ENCODE measurements around the gene THRAP3.

THRAP3 gene, protein sequence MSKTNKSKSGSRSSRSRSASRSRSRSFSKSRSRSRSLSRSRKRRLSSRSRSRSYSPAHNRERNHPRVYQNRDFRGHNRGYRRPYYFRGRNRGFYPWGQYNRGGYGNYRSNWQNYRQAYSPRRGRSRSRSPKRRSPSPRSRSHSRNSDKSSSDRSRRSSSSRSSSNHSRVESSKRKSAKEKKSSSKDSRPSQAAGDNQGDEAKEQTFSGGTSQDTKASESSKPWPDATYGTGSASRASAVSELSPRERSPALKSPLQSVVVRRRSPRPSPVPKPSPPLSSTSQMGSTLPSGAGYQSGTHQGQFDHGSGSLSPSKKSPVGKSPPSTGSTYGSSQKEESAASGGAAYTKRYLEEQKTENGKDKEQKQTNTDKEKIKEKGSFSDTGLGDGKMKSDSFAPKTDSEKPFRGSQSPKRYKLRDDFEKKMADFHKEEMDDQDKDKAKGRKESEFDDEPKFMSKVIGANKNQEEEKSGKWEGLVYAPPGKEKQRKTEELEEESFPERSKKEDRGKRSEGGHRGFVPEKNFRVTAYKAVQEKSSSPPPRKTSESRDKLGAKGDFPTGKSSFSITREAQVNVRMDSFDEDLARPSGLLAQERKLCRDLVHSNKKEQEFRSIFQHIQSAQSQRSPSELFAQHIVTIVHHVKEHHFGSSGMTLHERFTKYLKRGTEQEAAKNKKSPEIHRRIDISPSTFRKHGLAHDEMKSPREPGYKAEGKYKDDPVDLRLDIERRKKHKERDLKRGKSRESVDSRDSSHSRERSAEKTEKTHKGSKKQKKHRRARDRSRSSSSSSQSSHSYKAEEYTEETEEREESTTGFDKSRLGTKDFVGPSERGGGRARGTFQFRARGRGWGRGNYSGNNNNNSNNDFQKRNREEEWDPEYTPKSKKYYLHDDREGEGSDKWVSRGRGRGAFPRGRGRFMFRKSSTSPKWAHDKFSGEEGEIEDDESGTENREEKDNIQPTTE
- 159 to 209 (median 171) reads per million in 3 donors for total RNA-seq

DNA sequence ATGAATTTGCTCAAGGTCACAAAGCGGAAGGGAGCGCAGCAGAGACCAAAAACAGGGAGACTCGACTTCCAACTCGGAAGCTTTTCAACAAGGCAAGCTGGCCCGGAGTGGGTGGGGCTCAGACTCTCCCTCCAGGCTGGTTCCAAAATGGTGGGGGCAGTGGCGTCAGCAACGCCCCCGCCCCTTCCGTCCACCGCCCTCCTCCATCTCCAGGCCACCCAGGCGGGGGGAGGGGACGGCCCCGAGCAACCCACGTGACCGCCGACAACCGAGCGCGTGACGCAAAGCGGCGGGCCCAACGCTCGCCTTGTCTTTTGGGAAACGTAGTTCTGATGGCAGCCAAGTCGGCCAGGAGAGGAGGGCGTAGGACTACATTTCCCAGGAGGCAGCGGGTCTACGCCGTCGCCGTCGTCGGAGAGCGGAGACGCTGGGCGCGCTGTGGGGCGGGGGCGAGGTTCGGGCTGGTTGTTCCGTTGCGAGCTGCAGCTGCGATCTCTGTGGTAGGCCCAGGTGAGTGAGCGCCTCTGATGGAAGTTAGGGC lies at the start of gene THRAP3:
TSS of gene THRAP3 (plus strand) at position 448 of the 541 bp plus-strand sequence. CDS start 58,121 bp downstream, outside the sequence.
- H3K4me3 ChIP-seq (ENCODE audit: insufficient read depth, low read depth, low read length, poor library complexity, severe bottlenecking): peak within 1 kb of the TSS; percentile 67
- peaks cover 33% of the 10 kb centered on the region for H3K4me1 ChIP-seq (ENCODE audit: control insufficient read depth, insufficient read depth, low read length, poor library complexity, severe bottlenecking)
- DNase-seq: peak; percentile 99 to 100 (median 100)
- no peaks in the 10 kb centered on the region for H3K27me3 ChIP-seq (replicated peaks; ENCODE audit: control insufficient read depth, insufficient read depth, low read length, poor library complexity, severe bottlenecking)
- H3K36me3 ChIP-seq (ENCODE audit: control insufficient read depth, insufficient read depth, low read length): peaks cover 16% of the 10 kb centered on the region
- H3K9me3 ChIP-seq (ENCODE audit: control insufficient read depth, low read length): no peaks in the 10 kb centered on the region
- peak within 1 kb of the TSS; percentile 100 for H3K27ac ChIP-seq (ENCODE audit: insufficient read depth, low read length, poor library complexity, severe bottlenecking)

DNA sequence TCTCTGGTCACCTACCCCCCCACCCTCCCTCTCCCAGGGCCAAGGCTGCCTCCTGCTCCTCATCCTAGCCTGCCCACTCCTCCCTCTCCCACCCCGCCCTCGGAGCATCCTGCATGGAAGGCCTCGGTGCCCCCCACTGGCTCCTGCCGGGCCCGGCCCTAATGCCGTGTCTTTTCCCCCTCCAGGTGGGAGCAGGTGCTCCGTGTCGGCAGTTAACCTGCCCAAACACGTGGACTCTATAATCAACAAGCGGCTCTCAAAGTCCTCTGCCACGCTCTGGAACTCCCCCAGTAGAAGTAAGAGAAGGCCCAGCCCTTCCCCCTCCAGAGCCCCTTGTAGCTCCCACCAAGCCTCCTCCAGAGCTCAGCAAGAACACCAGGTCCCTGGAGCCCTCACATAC lies 49.5 kb upstream of the THRAP3 start:
- H3K4me1 ChIP-seq (ENCODE audit: control insufficient read depth, insufficient read depth, low read length, poor library complexity, severe bottlenecking): no peaks in the 10 kb centered on the region
- no peak overlapping the region for H3K4me3 ChIP-seq (ENCODE audit: insufficient read depth, low read depth, low read length, poor library complexity, severe bottlenecking)
- H3K27ac ChIP-seq (ENCODE audit: insufficient read depth, low read length, poor library complexity, severe bottlenecking): peak overlapping the region; percentile 18
- no peaks in the 10 kb centered on the region for H3K27me3 ChIP-seq (replicated peaks; ENCODE audit: control insufficient read depth, insufficient read depth, low read length, poor library complexity, severe bottlenecking)
- H3K9me3 ChIP-seq (ENCODE audit: control insufficient read depth, low read length): no peaks in the 10 kb centered on the region
- DNase-seq: no peak
- H3K36me3 ChIP-seq (ENCODE audit: control insufficient read depth, insufficient read depth, low read length): peaks cover 90% of the 10 kb centered on the region

GRCh38 chr1:36175137-36176095 lies 48.8 kb upstream of the THRAP3 start:
- H3K27ac ChIP-seq (ENCODE audit: insufficient read depth, low read length, poor library complexity, severe bottlenecking): peak overlapping the region; percentile 18
- H3K4me1 ChIP-seq (ENCODE audit: control insufficient read depth, insufficient read depth, low read length, poor library complexity, severe bottlenecking): no peaks in the 10 kb centered on the region

GRCh38 chr1:36176106-36176949 lies 47.9 kb upstream of the THRAP3 start:
- no peaks in the 10 kb centered on the region for H3K4me1 ChIP-seq (ENCODE audit: control insufficient read depth, insufficient read depth, low read length, poor library complexity, severe bottlenecking)
- H3K27me3 ChIP-seq (replicated peaks; ENCODE audit: control insufficient read depth, insufficient read depth, low read length, poor library complexity, severe bottlenecking): no peaks in the 10 kb centered on the region
- no peaks in the 10 kb centered on the region for H3K9me3 ChIP-seq (ENCODE audit: control insufficient read depth, low read length)
- no peak overlapping the region for H3K4me3 ChIP-seq (ENCODE audit: insufficient read depth, low read depth, low read length, poor library complexity, severe bottlenecking)
- H3K36me3 ChIP-seq (ENCODE audit: control insufficient read depth, insufficient read depth, low read length): peaks cover 92% of the 10 kb centered on the region
- no peak overlapping the region for H3K27ac ChIP-seq (ENCODE audit: insufficient read depth, low read length, poor library complexity, severe bottlenecking)
- DNase-seq: no peak

More at GRCh38 chr1:36175137-36176095, 48.8 kb upstream of the THRAP3 start:
- no peak for DNase-seq
- Histone ChIP-seq H3K4me3 (ENCODE audit: insufficient read depth, low read depth, low read length, poor library complexity, severe bottlenecking) (no peak overlapping the region), H3K9me3 (ENCODE audit: control insufficient read depth, low read length) (no peaks in the 10 kb centered on the region), H3K27me3 (replicated peaks; ENCODE audit: control insufficient read depth, insufficient read depth, low read length, poor library complexity, severe bottlenecking) (no peaks in the 10 kb centered on the region), H3K36me3 (ENCODE audit: control insufficient read depth, insufficient read depth, low read length) (peaks cover 97% of the 10 kb centered on the region)

- H3K4me1 ChIP-seq (ENCODE audit: control insufficient read depth, insufficient read depth, low read length, poor library complexity, severe bottlenecking): no peaks in the 10 kb centered on the region
- no peak overlapping the region for H3K27ac ChIP-seq (ENCODE audit: insufficient read depth, low read length, poor library complexity, severe bottlenecking)
- DNase-seq: no peak
- H3K36me3 ChIP-seq (ENCODE audit: control insufficient read depth, insufficient read depth, low read length): peaks cover 77% of the 10 kb centered on the region
- no peaks in the 10 kb centered on the region for H3K27me3 ChIP-seq (replicated peaks; ENCODE audit: control insufficient read depth, insufficient read depth, low read length, poor library complexity, severe bottlenecking)
- no peak overlapping the region for H3K4me3 ChIP-seq (ENCODE audit: insufficient read depth, low read depth, low read length, poor library complexity, severe bottlenecking)
- no peaks in the 10 kb centered on the region for H3K9me3 ChIP-seq (ENCODE audit: control insufficient read depth, low read length)
Measured at GRCh38 chr1:36177589-36178431, 46.4 kb upstream of the THRAP3 start.

- H3K4me3 ChIP-seq (ENCODE audit: insufficient read depth, low read depth, low read length, poor library complexity, severe bottlenecking): no peak overlapping the region
- H3K9me3 ChIP-seq (ENCODE audit: control insufficient read depth, low read length): no peaks in the 10 kb centered on the region
- no peak overlapping the region for H3K27ac ChIP-seq (ENCODE audit: insufficient read depth, low read length, poor library complexity, severe bottlenecking)
- DNase-seq: no peak
- no peaks in the 10 kb centered on the region for H3K4me1 ChIP-seq (ENCODE audit: control insufficient read depth, insufficient read depth, low read length, poor library complexity, severe bottlenecking)
- H3K36me3 ChIP-seq (ENCODE audit: control insufficient read depth, insufficient read depth, low read length): peaks cover 69% of the 10 kb centered on the region
- no peaks in the 10 kb centered on the region for H3K27me3 ChIP-seq (replicated peaks; ENCODE audit: control insufficient read depth, insufficient read depth, low read length, poor library complexity, severe bottlenecking)
Measured at GRCh38 chr1:36178471-36179219, 45.6 kb upstream of the THRAP3 start.

- no peaks in the 10 kb centered on the region for H3K9me3 ChIP-seq (ENCODE audit: control insufficient read depth, low read length)
- no peak for DNase-seq
- no peaks in the 10 kb centered on the region for H3K27me3 ChIP-seq (replicated peaks; ENCODE audit: control insufficient read depth, insufficient read depth, low read length, poor library complexity, severe bottlenecking)
- H3K27ac ChIP-seq (ENCODE audit: insufficient read depth, low read length, poor library complexity, severe bottlenecking): no peak overlapping the region
- peaks cover 63% of the 10 kb centered on the region for H3K36me3 ChIP-seq (ENCODE audit: control insufficient read depth, insufficient read depth, low read length)
- H3K4me1 ChIP-seq (ENCODE audit: control insufficient read depth, insufficient read depth, low read length, poor library complexity, severe bottlenecking): no peaks in the 10 kb centered on the region
- H3K4me3 ChIP-seq (ENCODE audit: insufficient read depth, low read depth, low read length, poor library complexity, severe bottlenecking): no peak overlapping the region
Measured at GRCh38 chr1:36179220-36179600, 45.0 kb upstream of the THRAP3 start.

GRCh38 chr1:36182734-36183133 lies 41.5 kb upstream of the THRAP3 start:
- no peak for DNase-seq
- Histone ChIP-seq H3K27ac (ENCODE audit: insufficient read depth, low read length, poor library complexity, severe bottlenecking) (no peak overlapping the region), H3K36me3 (ENCODE audit: control insufficient read depth, insufficient read depth, low read length) (peaks cover 31% of the 10 kb centered on the region)

More at GRCh38 chr1:36182734-36183133, 41.5 kb upstream of the THRAP3 start:
- no peaks in the 10 kb centered on the region for H3K27me3 ChIP-seq (replicated peaks; ENCODE audit: control insufficient read depth, insufficient read depth, low read length, poor library complexity, severe bottlenecking)
- no peaks in the 10 kb centered on the region for H3K4me1 ChIP-seq (ENCODE audit: control insufficient read depth, insufficient read depth, low read length, poor library complexity, severe bottlenecking)
- H3K9me3 ChIP-seq (ENCODE audit: control insufficient read depth, low read length): no peaks in the 10 kb centered on the region
- no peak overlapping the region for H3K4me3 ChIP-seq (ENCODE audit: insufficient read depth, low read depth, low read length, poor library complexity, severe bottlenecking)

Measured in effector memory CD4-positive, alpha-beta T cell (primary cell).